HS-27A (cell line): Measurements from ENCODE around the gene C13orf46.

Experiments used
- DNase-seq: peaks from one replicate; pipeline ENCODE4 v3.0.0-alpha.2; 2012; ENCODE audit warnings: low read depth, missing footprints

The C13orf46 gene

DNA sequence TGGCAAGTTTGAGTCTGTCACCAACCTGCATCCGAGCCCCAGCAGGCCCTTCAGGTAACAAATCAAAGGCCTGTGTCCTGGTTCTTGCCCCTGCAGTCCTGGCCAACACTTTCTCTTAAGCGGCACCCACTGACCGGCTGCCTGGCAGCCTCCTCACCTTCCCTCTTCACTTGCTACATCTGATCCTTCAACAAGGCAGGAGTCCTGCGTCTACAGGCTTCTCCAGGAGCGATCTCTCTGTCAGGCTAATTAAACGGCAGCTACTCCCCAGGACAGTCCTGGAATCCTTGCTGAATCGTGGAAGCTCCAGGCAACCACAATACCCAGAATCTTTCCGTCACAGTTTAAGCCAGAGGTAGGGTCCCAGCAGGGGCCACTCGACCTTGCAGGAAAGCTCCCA lies 68.9 kb downstream of the C13orf46 start:
- DNase-seq: no peak

DNA sequence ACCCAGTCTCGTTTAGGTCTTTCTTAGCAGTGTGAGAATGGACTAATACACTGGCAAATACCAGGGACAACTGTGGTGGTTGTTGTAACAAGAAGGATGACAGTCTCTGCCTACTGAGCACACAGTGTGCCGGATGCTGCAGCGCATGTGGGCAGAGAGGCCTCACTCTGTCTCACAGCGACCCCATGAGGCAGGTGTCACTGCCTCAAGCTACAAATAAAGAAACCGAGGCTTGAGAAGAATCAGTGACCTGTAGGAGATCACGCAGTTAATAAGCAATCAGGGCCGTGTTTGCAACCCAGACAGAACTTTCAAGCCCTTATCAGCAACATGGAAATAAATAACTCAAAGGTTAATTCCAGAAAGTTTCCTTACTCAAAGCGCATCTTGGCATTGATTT lies 69.5 kb downstream of the C13orf46 start:
- no peak for DNase-seq

DNA sequence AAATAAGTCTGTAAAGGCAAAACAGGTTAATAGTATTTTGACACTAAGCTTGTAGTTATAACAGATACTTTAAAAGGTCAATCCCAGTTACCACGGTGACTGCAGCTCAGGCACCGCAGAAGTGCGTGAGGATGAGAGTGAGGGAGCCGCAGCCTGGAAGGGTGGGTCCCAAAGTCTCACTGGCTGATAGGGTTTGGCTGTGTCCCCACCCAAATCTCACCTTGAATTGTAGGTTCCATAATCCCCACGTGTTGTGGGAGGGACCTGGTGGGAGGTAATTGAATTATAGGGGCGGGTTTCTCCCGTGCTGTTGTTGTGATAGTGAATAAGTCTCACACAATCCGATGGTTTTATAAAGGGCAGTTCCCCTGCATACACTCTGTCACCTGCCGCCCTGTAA lies 70.0 kb downstream of the C13orf46 start:
- DNase-seq: no peak
